IPS DF 4.7 (cell line): Measurements from ENCODE around the gene HAVCR2.

ENCODE experiments used
- DNase-seq: peaks from one replicate; pipeline ENCODE4 v3.0.0-alpha.2; 2013; ENCODE audit warnings: low spot score; ENCODE audit errors: extremely low read depth

The HAVCR2 gene

GRCh38 chr5:157108976-157109375 is at the start of gene HAVCR2:
Gene HAVCR2, minus strand, starts transcription at chr5:157109044. Its CDS starts 61 bp downstream, at chr5:157108983.
- no peak for DNase-seq

GRCh38 chr5:157157293-157157891 is 48.5 kb upstream of the HAVCR2 start:
- DNase-seq: no peak

GRCh38 chr5:157155297-157155696 is 46.5 kb upstream of the HAVCR2 start:
- no peak for DNase-seq

- no peak for DNase-seq
These were observed 42.2 kb upstream of the HAVCR2 start for GRCh38 chr5:157150995-157151394.

GRCh38 chr5:157148734-157149615 is 40.1 kb upstream of the HAVCR2 start:
- peak; percentile 49 for DNase-seq

GRCh38 chr5:157143127-157143971 is 34.5 kb upstream of the HAVCR2 start:
- DNase-seq: no peak

GRCh38 chr5:157142317-157143126 is 33.7 kb upstream of the HAVCR2 start, which contains the start of gene MED7:
Gene MED7, minus strand, starts transcription at chr5:157142865. Its CDS starts 3,434 bp downstream, at chr5:157139431.
- DNase-seq: peak; percentile 99

- no peak for DNase-seq
These were observed 28.8 kb upstream of the HAVCR2 start for GRCh38 chr5:157137691-157138090.

- no peak for DNase-seq
These were observed 23.4 kb upstream of the HAVCR2 start for GRCh38 chr5:157132281-157132612.

- no peak for DNase-seq
These were observed 22.1 kb upstream of the HAVCR2 start for GRCh38 chr5:157130925-157131324.

GRCh38 chr5:157121709-157122108 is 12.9 kb upstream of the HAVCR2 start:
- no peak for DNase-seq

GRCh38 chr5:157120102-157120501 is 11.3 kb upstream of the HAVCR2 start:
- DNase-seq: no peak

- DNase-seq: no peak
These were observed 7.7 kb upstream of the HAVCR2 start for GRCh38 chr5:157116483-157116954.

GRCh38 chr5:157115502-157115901 is 6.7 kb upstream of the HAVCR2 start:
- no peak for DNase-seq

- no peak for DNase-seq
These were observed 6.2 kb upstream of the HAVCR2 start for GRCh38 chr5:157115012-157115411.

- DNase-seq: no peak
These were observed 4.2 kb upstream of the HAVCR2 start for GRCh38 chr5:157113002-157113401.

- no peak for DNase-seq
These were observed 900 bp upstream of the HAVCR2 start for GRCh38 chr5:157109744-157110143.

- no peak for DNase-seq
These were observed 1.3 kb downstream of the HAVCR2 start for GRCh38 chr5:157107508-157107907.

GRCh38 chr5:157106630-157107461 is 2.0 kb downstream of the HAVCR2 start:
- DNase-seq: no peak

- no peak for DNase-seq
These were observed 8.6 kb downstream of the HAVCR2 start for GRCh38 chr5:157100140-157100679.
